Subcutaneous abdominal adipose tissue (tissue), 5 donors: Measurements from ENCODE around the gene MIER2.

ENCODE experiments used
- H3K27ac ChIP-seq: one replicate; pipeline ENCODE4 v1.7.0; 2013; ENCODE audit warnings: low read depth, mild to moderate bottlenecking, inconsistent platforms, low read length, moderate library complexity
- H3K27me3 ChIP-seq, 5 donors: one replicate each; pipeline ENCODE4 v1.7.0; 2013; ENCODE audit warnings: low read length in 5 of 5, inconsistent platforms in 1 of 5; ENCODE audit not compliant: control insufficient read depth in 5 of 5, insufficient read depth in 4 of 5
- H3K36me3 ChIP-seq, 5 donors: one replicate each; pipeline ENCODE4 v1.7.0; 2013; ENCODE audit warnings: low read length in 5 of 5; ENCODE audit not compliant: control insufficient read depth in 5 of 5, insufficient read depth in 5 of 5
- H3K4me1 ChIP-seq, 5 donors: one replicate each; pipeline ENCODE4 v1.7.0; 2013; ENCODE audit warnings: low read length in 5 of 5, mild to moderate bottlenecking in 3 of 5, moderate library complexity in 1 of 5; ENCODE audit not compliant: control insufficient read depth in 5 of 5, insufficient read depth in 5 of 5
- H3K4me3 ChIP-seq, 5 donors: one replicate each; pipeline ENCODE4 v1.7.0; 2013; ENCODE audit warnings: low read length in 5 of 5, low read depth in 1 of 5
- H3K9ac ChIP-seq, 5 donors: one replicate each; pipeline ENCODE4 v1.7.0; 2013; ENCODE audit warnings: low read length in 5 of 5, mild to moderate bottlenecking in 4 of 5, moderate library complexity in 3 of 5
- H3K9me3 ChIP-seq, 5 donors: one replicate each; pipeline ENCODE4 v1.7.0; 2013; ENCODE audit warnings: low read length in 5 of 5; ENCODE audit not compliant: control insufficient read depth in 5 of 5
- donor health status: healthy.
- donor health status: healthy.
- donor health status: healthy.
- donor health status: healthy.
- donor health status: healthy.

MIER2 gene

DNA sequence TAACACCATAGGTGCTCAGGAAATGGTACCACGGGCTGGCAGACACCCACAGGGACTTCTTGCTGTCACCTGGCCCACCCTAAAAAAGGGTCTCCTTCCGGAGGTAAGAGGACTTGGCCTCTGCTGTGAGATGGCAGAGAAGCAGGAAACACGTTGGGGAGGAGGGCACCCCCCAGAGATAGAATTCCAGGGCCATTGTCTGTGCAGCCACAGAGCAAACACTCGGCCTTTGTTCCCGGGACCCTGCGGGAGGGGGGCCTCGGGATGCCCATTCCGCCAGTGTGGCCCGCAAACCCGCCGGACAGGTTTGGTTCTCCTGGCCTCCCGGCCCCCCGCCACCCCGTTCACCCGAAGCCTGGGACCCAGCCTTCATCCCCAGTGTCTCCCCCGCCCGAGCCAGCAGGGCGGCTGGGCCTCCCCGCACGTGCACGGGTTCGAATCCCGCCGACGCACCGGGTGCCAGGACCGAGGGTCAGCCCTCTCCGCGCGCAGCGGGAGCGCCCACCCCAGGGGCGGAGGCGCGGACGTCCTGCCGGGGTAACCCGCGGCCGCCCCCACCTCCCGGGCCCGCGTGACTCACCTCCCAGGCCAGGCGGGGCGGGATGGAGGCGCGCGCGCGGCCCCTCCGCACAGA, 54.1 kb downstream of the MIER2 start:
- H3K4me1 ChIP-seq: peaks cover 0 to 30% (median 21%) of the 10 kb centered on the region in 5 donors
- no peak overlapping the region for H3K9ac ChIP-seq

DNA sequence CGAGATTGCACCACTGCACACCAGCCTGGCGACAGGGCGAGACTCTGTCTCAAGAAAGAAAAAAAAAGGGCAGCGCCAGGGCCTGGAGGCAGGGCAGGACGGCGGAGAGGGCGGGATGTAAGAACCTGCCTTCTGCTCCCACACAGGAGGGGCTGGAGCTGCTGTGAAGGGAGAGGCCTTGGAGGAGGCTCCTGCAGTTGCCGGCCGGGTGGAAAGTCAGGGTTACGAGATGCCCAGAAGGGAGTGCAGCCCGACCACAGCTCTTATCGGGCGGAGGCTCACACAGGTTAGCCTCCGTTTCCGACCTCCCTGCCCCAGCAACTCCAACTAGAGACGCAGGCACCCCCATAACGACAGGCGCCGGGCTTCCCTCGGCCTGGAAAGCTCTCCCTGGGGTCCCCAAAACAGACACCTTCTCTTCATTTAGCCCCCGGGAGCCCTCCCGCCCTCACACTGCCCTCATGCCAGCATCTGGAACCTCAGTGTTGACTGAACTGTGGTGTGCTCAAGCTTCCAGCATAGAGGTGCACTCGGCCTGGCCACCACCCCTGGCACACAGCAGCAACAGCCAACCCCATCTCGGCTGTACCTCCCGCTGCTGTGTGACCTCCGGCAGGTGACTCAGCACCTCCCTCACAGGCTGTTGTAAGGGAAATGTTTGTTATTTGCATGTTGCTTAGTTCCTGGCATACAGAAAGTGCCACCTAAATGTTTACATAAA, 54.8 kb downstream of the MIER2 start:
- H3K9me3 ChIP-seq: no peaks in the 10 kb centered on the region
- H3K9ac ChIP-seq: no peak overlapping the region
- H3K36me3 ChIP-seq: no peaks in the 10 kb centered on the region
- H3K4me1 ChIP-seq: peaks cover 0 to 23% (median 15%) of the 10 kb centered on the region in 5 donors
- H3K4me3 ChIP-seq: no peak overlapping the region
- H3K27ac ChIP-seq: no peak overlapping the region
- peaks cover 40 to 53% (median 42%) of the 10 kb centered on the region in 5 donors for H3K27me3 ChIP-seq

More for the DNA sequence above, 54.1 kb downstream of the MIER2 start:
- Histone ChIP-seq H3K4me3 (peak overlapping the region in 2 of 5 donors; percentile 49 to 58), H3K9me3 (no peaks in the 10 kb centered on the region), H3K36me3 (no peaks in the 10 kb centered on the region), H3K27ac (no peak overlapping the region), H3K27me3 (peaks cover 40 to 54% (median 46%) of the 10 kb centered on the region in 5 donors)

DNA sequence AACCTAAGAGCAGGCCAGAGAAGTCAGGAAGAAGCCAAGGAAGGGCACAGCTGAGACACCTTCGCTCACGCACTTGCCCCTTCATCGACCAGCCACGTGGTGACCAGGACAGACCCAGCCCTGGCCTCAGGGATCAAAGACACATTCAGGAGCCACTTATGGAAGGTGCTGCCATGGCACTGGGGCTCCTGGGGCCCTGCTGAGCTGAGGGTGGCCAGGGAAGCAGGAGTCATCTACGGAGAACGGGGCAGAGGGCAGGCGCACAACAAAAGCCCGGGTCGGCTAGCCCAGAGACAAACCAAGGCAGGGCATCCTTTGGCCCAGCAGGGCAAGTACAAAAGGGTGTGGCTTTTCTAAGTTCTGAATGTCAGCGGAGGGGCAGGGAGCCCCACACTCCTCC, 55.7 kb downstream of the MIER2 start:
- Histone ChIP-seq H3K36me3 (no peaks in the 10 kb centered on the region), H3K27me3 (peaks cover 32 to 44% (median 33%) of the 10 kb centered on the region in 5 donors), H3K9ac (no peak overlapping the region)

DNA sequence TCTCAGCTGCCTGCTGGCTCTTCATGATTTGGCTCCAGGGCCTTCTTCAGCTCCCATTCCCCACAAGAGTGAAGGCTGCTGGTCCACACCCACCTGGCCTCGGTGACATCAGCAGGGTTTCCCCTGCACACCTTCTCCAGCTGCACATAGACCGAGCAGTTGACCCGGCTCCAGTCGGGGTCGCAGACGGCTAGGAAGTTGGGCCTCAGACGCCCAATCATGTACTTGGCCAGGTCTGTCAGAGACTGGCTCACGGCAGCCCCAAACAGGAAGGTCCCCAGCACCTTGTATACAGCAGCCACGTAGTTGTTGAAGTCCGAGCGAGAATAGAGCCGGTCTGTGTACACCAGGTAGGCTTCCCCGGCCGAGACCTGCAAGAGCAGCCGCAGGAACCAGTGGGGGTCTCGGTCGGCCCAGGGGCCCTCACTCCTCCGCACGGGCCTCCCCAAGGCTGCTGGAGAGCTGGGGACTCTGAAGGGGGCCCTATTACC, 57.2 kb downstream of the MIER2 start:
- Histone ChIP-seq H3K4me1 (peaks cover 0 to 16% (median 8%) of the 10 kb centered on the region in 5 donors), H3K27ac (no peak overlapping the region), H3K27me3 (peaks cover 18 to 29% (median 21%) of the 10 kb centered on the region in 5 donors), H3K9me3 (no peaks in the 10 kb centered on the region), H3K9ac (no peak overlapping the region), H3K4me3 (no peak overlapping the region), H3K36me3 (no peaks in the 10 kb centered on the region)

More for the DNA sequence above, 55.7 kb downstream of the MIER2 start:
- H3K4me3 ChIP-seq: no peak overlapping the region
- no peaks in the 10 kb centered on the region for H3K9me3 ChIP-seq
- no peak overlapping the region for H3K27ac ChIP-seq
- peaks cover 0 to 16% (median 8%) of the 10 kb centered on the region in 5 donors for H3K4me1 ChIP-seq

DNA sequence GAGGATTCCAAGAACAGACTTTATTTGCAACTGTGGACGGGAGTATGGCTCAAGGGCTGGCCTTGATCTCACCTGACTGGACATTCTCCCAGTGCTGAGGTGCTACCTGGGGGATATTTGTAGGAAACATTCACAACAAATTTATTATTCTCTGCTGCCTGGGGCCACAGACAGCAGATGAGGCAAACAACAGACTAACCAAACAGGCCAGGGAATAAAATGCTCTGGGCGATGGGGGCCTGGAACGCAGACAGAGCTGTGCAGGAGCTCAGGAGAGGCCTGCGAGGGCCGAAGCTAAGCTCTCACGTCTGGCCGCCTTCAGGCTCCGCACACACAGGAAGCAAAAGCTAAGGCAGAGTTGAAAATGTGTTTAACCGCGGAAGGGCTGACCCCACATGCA, 61.2 kb downstream of the MIER2 start:
- Histone ChIP-seq H3K4me1 (no peaks in the 10 kb centered on the region), H3K36me3 (no peaks in the 10 kb centered on the region), H3K27ac (no peak overlapping the region), H3K27me3 (peaks cover 8 to 23% (median 18%) of the 10 kb centered on the region in 5 donors), H3K9ac (no peak overlapping the region), H3K4me3 (no peak overlapping the region), H3K9me3 (no peaks in the 10 kb centered on the region)

DNA sequence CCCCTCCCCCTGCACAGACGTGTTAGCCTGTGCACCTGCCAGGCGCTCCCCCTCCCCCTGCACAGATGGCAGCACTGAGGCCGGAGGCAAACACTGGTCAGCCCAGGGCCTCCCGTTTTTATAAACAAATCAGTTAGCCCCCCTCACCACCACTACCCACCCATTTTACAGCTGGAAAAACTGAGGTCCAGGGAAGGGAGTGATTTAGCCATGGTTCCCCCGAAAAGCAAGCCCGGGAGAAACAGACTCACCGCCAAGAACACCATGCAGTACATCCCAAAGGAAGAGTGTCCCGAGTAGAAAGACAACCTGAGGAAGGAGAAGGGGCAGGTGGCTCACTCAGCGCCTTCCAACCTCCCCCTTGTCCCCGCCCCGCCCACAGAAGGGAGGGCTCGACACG, 62.1 kb downstream of the MIER2 start:
- Histone ChIP-seq H3K9me3 (no peaks in the 10 kb centered on the region), H3K4me3 (no peak overlapping the region), H3K4me1 (no peaks in the 10 kb centered on the region), H3K27me3 (peaks cover 11 to 24% (median 23%) of the 10 kb centered on the region in 5 donors), H3K9ac (no peak overlapping the region), H3K36me3 (no peaks in the 10 kb centered on the region), H3K27ac (no peak overlapping the region)

DNA sequence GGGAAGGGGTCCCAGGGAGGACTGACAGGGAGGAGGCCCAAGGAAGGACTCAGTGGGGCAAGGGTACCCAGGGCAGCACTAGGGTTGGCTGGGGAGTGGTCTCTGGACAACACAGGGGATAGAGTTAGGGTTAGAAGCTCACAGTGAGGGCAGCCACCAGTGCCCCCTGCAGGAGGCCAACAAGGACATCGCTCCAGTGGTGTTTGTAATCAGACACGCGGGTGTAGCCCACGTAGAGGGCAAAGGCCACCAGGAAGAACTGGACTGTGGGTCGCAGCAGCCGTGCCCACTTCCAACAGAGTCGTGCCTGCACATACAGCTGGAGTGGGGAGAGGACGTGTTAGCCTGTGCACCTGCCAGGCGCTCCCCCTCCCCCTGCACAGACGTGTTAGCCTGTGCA, 62.6 kb downstream of the MIER2 start:
- H3K27ac ChIP-seq: no peak overlapping the region
- H3K9ac ChIP-seq: no peak overlapping the region
- no peaks in the 10 kb centered on the region for H3K9me3 ChIP-seq
- H3K4me3 ChIP-seq: no peak overlapping the region
- H3K27me3 ChIP-seq: peaks cover 15 to 29% (median 23%) of the 10 kb centered on the region in 5 donors
- no peaks in the 10 kb centered on the region for H3K36me3 ChIP-seq
- H3K4me1 ChIP-seq: no peaks in the 10 kb centered on the region

DNA sequence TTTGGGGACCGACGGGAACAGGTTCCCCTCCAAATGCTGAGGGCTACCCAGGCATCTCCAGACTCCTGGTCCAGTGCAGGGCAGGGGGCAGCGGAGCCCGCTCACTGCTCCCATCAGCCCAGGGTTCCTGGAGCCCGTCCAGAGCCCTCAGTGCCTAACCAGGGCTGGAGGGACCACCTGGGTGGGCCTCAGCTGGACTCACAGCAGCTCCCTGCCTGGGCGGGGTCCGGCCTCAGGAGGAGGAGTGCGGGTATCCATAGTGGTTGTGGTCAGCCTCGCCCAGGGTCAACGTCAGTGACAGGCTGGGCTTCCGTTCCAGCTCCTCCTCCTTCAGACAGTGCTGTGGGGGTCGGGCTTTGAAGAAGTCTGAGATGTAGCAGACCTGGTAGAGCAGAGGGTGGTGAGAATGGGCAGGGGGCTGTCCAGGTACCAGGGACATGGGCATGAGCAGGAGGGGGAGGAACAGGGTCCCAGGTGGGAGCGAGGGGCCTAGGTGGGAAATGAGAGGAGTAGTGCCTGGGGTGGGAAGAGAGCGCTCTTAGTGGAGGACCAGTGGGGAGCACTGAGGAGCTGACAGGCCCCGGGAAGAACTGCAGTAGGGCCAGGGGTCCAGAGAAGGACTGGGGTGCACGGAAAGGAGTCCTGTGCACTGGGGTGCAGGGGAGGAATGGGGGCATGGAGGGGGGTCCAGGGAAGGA, 63.3 kb downstream of the MIER2 start:
- Histone ChIP-seq H3K27me3 (peaks cover 15 to 31% (median 23%) of the 10 kb centered on the region in 5 donors), H3K9ac (no peak overlapping the region), H3K9me3 (no peaks in the 10 kb centered on the region), H3K4me3 (no peak overlapping the region), H3K27ac (no peak overlapping the region), H3K36me3 (no peaks in the 10 kb centered on the region), H3K4me1 (no peaks in the 10 kb centered on the region)

DNA sequence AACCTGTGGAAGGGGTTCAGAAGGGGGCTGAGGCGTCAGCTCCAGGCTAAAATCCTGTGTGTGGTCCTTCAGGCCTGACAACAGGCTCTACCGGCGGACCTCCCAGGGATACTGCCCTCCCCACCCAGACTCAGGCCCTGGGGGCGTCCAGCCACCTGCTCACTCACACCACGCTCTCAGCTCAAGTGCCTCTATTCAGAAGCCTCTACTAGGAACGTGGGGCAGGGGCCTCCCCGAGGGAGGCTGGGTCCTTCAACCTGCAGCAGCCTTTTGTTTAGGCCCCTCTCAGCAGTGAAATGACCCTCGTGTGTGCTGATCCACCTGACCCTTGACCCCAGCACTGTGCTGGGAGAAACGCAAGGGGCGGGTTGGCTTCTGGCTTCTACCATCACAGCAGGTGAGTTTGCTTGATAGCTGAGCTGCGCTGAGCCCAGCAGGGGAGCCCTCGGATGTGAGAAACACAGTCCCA, 64.0 kb downstream of the MIER2 start:
- peaks cover 15 to 31% (median 23%) of the 10 kb centered on the region in 5 donors for H3K27me3 ChIP-seq
- H3K9ac ChIP-seq: no peak overlapping the region
- no peaks in the 10 kb centered on the region for H3K36me3 ChIP-seq

More for the DNA sequence above, 64.0 kb downstream of the MIER2 start:
- Histone ChIP-seq H3K9me3 (no peaks in the 10 kb centered on the region), H3K4me3 (no peak overlapping the region), H3K4me1 (no peaks in the 10 kb centered on the region), H3K27ac (no peak overlapping the region)
